ENCODE results near the gene MTF1.
A peak's percentile ranks its signal among the peaks of the same experiment; 100 is the strongest.
"Not testable (repeated sequence)": the region's sequence is repeated elsewhere in the genome, so short reads cannot be mapped to it uniquely, and the experiment has no call there.

Gene MTF1

GRCh38 chr1:37793773-37794371 lies 65.5 kb downstream of the MTF1 start, which contains the start of gene MANEAL:
Gene MANEAL, plus strand, starts transcription at chr1:37793847. Its CDS starts 336 bp downstream, at chr1:37794183.
- DNase-seq (ENCODE audit: low spot score), result peak; percentile 71

GRCh38 chr1:37792943-37793686 lies 66.3 kb downstream of the MTF1 start:
- no peak for DNase-seq (ENCODE audit: low spot score)

GRCh38 chr1:37782491-37782890 lies 76.9 kb downstream of the MTF1 start:
- no peak for DNase-seq (ENCODE audit: low spot score)

- DNase-seq (ENCODE audit: low spot score), result no peak
These were observed 80.7 kb downstream of the MTF1 start for GRCh38 chr1:37778654-37779053.

GRCh38 chr1:37776946-37777516 lies 82.4 kb downstream of the MTF1 start:
- DNase-seq (ENCODE audit: low spot score), result no peak

GRCh38 chr1:37771440-37771839 lies 88.0 kb downstream of the MTF1 start:
- DNase-seq (ENCODE audit: low spot score), result not testable (repeated sequence)

- DNase-seq (ENCODE audit: low spot score), result no peak
These were observed 91.9 kb downstream of the MTF1 start for GRCh38 chr1:37767488-37767887.

GRCh38 chr1:37765916-37766664 lies 93.3 kb downstream of the MTF1 start:
- no peak for DNase-seq (ENCODE audit: low spot score)

GRCh38 chr1:37764888-37765441 lies 94.4 kb downstream of the MTF1 start, which contains the start of gene EPHA10:
Gene EPHA10, minus strand, starts transcription at chr1:37765120. Its CDS starts 54 bp downstream, at chr1:37765066.
- no peak for DNase-seq (ENCODE audit: low spot score)

- peak; percentile 14 for DNase-seq (ENCODE audit: low spot score)
These were observed 95.0 kb downstream of the MTF1 start for GRCh38 chr1:37764414-37764825.

GRCh38 chr1:37763791-37764413 lies 95.5 kb downstream of the MTF1 start:
- no peak for DNase-seq (ENCODE audit: low spot score)

- no peak for DNase-seq (ENCODE audit: low spot score)
These were observed 96.9 kb downstream of the MTF1 start for GRCh38 chr1:37762516-37762915.

GRCh38 chr1:37761416-37762095 lies 97.8 kb downstream of the MTF1 start:
- no peak for DNase-seq (ENCODE audit: low spot score)
